Neural progenitor cell (in vitro differentiated cells): ENCODE results near the gene SIVA1. TPM values are rescaled to one million over a fixed set of nuclear protein-coding genes. Genes with fewer than 3 reads are reported as not detected.

ENCODE experiments used
- DNase-seq: peaks from one replicate; pipeline ENCODE4 v3.0.0-alpha.2; 2016; ENCODE audit warnings: low spot score
- H2AFZ ChIP-seq: fragments of 200-600 bp; sonication (generic); replicated peaks from 2 replicates; pipeline ENCODE4 v1.6.1; 2016; ENCODE audit warnings: antibody characterized with exemption
- H3F3A ChIP-seq: fragments of 200-600 bp; sonication (generic); 2 replicates; pipeline ENCODE4 v1.6.1; 2016; ENCODE audit warnings: antibody characterized with exemption, low read depth
- H3K27ac ChIP-seq: fragments of 200-600 bp; sonication (generic); 2 replicates; pipeline ENCODE4 v1.5.1; 2016; ENCODE audit warnings: mild to moderate bottlenecking
- H3K27me3 ChIP-seq: fragments of 200-600 bp; sonication (generic); 2 replicates; pipeline ENCODE4 v1.6.1; 2016; ENCODE audit warnings: mild to moderate bottlenecking, moderate library complexity
- H3K36me3 ChIP-seq: fragments of 200-600 bp; sonication (generic); 2 replicates; pipeline ENCODE4 v1.5.1; 2016
- H3K4me1 ChIP-seq: fragments of 200-600 bp; sonication (generic); 2 replicates; pipeline ENCODE4 v1.6.1; 2016; ENCODE audit warnings: mixed run types
- H3K4me2 ChIP-seq: fragments of 200-600 bp; sonication (generic); 2 replicates; pipeline ENCODE4 v1.6.1; 2016
- H3K4me3 ChIP-seq: fragments of 200-600 bp; sonication (generic); 2 replicates; pipeline ENCODE4 v1.5.1; 2016
- H3K79me2 ChIP-seq: fragments of 200-600 bp; sonication (generic); 2 replicates; pipeline ENCODE4 v1.6.1; 2016; ENCODE audit warnings: low read depth
- H3K9ac ChIP-seq: fragments of 200-600 bp; sonication (generic); 2 replicates; pipeline ENCODE4 v1.6.1; 2016
- H3K9me3 ChIP-seq: fragments of 200-600 bp; sonication (generic); 2 replicates; pipeline ENCODE4 v1.5.1; 2016; ENCODE audit warnings: low read depth
- H4K20me1 ChIP-seq: fragments of 200-600 bp; sonication (generic); 2 replicates; pipeline ENCODE4 v1.6.1; 2016; ENCODE audit warnings: low read depth
- H3K27ac Mint-ChIP-seq: 3 replicates; pipeline ENCODE4 v1.8.0; 2021; ENCODE audit warnings: mixed read lengths
- H3K27me3 Mint-ChIP-seq: 2 replicates; pipeline ENCODE4 v1.8.0; 2022; ENCODE audit warnings: low read depth, mild to moderate bottlenecking, inconsistent platforms, moderate library complexity, mixed read lengths; ENCODE audit not compliant: insufficient read depth
- H3K36me3 Mint-ChIP-seq: 3 replicates; pipeline ENCODE4 v1.8.0; 2021; ENCODE audit warnings: mixed read lengths
- H3K4me1 Mint-ChIP-seq: 3 replicates; pipeline ENCODE4 v1.8.0; 2021; ENCODE audit warnings: mixed read lengths
- H3K4me3 Mint-ChIP-seq: 3 replicates; pipeline ENCODE4 v1.8.0; 2021; ENCODE audit warnings: mild to moderate bottlenecking, moderate library complexity, mixed read lengths
- H3K9me3 Mint-ChIP-seq: 3 replicates; pipeline ENCODE4 v1.8.0; 2020; ENCODE audit warnings: mixed read lengths
- EZH2 ChIP-seq: fragments of 200-600 bp; sonication (generic); IDR thresholded peaks from 2 replicates; pipeline ENCODE4 v1.6.1; 2017; ENCODE audit warnings: antibody characterized with exemption, mild to moderate bottlenecking, moderate library complexity
- EZH2phosphoT487 ChIP-seq: fragments of 200-600 bp; sonication (generic); IDR thresholded peaks from 2 replicates; pipeline ENCODE4 v1.6.1; 2017; ENCODE audit warnings: antibody characterized with exemption
- total RNA-seq: library from RNA; depleted of rRNA; stranded (reverse); fragments of >200 nt; gene quantifications from 2 replicates; pipeline ENCODE4 v1.2.3, GENCODE V29; 2015; ENCODE audit warnings: low replicate concordance
- TF ChIP-seq, protein P1 (sequence below): fragments of 200-600 bp; sonication (generic); IDR thresholded peaks from 2 replicates; pipeline ENCODE4 v1.5.1; 2017; ENCODE audit warnings: antibody characterized with exemption, mild to moderate bottlenecking

SIVA1 gene
- total RNA-seq, 1 donor from 2014 or later: 139 TPM

DNA sequence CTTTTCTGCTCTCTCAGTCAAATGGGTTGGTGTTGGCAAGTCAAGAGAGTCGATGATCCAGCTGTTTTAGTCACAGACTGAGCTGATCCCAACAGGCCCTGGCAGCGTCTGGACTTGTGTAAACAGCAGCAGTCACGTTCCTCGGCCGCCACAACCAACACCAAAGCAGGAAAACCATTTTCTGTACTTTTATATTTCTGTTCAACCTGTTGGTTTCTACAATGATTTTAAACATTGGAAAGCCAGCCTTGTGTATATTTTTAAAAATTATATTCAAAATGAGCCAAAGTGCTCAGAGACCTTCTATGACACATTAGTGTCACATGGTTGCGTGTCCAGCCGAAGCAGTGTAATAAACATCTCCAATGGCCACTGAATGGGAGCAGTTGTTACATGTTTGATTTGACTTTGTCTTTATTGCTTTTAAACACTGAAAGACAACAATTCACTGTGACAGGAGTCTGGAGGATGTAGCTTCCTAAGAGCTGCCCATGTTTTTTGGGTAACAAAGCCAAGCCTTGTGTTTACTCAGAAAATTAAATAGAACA lies 5.9 kb upstream of the SIVA1 start:
- no peak overlapping the region for H2AFZ ChIP-seq

DNA sequence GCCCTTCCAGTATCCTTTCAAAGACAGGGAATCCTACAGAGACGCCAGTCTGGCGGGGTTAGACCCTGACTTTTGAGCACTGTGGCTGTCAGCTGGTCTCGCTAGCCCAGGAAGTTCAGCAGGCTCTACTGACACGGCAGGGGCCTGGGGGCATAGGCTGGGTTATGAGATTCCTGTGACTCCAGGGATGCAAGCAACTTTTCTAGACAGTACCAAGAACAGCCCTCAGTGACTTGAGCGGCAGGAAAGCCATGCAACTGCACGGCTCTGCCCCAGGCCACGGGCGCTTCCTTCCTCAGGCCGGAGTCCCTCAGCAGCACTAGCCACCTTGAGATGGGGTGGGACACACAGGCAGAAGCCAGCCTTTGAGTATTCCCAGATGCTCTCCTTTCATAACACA lies 5.1 kb upstream of the SIVA1 start:
- no peak for DNase-seq
- no peak overlapping the region for H3K9ac ChIP-seq
- H3F3A ChIP-seq: peaks cover 21% of the 10 kb centered on the region
- H3K27me3 ChIP-seq: no peaks in the 10 kb centered on the region
- no peak overlapping the region for H3K27ac ChIP-seq
- peaks cover 7% of the 10 kb centered on the region for H3K36me3 Mint-ChIP-seq
- TF ChIP-seq, protein P1, sequence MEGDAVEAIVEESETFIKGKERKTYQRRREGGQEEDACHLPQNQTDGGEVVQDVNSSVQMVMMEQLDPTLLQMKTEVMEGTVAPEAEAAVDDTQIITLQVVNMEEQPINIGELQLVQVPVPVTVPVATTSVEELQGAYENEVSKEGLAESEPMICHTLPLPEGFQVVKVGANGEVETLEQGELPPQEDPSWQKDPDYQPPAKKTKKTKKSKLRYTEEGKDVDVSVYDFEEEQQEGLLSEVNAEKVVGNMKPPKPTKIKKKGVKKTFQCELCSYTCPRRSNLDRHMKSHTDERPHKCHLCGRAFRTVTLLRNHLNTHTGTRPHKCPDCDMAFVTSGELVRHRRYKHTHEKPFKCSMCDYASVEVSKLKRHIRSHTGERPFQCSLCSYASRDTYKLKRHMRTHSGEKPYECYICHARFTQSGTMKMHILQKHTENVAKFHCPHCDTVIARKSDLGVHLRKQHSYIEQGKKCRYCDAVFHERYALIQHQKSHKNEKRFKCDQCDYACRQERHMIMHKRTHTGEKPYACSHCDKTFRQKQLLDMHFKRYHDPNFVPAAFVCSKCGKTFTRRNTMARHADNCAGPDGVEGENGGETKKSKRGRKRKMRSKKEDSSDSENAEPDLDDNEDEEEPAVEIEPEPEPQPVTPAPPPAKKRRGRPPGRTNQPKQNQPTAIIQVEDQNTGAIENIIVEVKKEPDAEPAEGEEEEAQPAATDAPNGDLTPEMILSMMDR: no peak
- no peak for TF ChIP-seq EZH2phosphoT487
- TF ChIP-seq EZH2: no peak
- no peaks in the 10 kb centered on the region for H3K36me3 ChIP-seq
- H3K4me2 ChIP-seq: peak overlapping the region; percentile 10
- H3K9me3 ChIP-seq: no peaks in the 10 kb centered on the region
- peaks cover 41% of the 10 kb centered on the region for H3K4me1 Mint-ChIP-seq
- peaks cover 8% of the 10 kb centered on the region for H3K4me1 ChIP-seq
- no peaks in the 10 kb centered on the region for H4K20me1 ChIP-seq
- no peak overlapping the region for H3K4me3 Mint-ChIP-seq
- no peak overlapping the region for H3K4me3 ChIP-seq
- peaks cover 9% of the 10 kb centered on the region for H3K9me3 Mint-ChIP-seq
- H3K27ac Mint-ChIP-seq: no peak overlapping the region
- H3K79me2 ChIP-seq: no peaks in the 10 kb centered on the region
- H3K27me3 Mint-ChIP-seq: peaks cover 10% of the 10 kb centered on the region
- H2AFZ ChIP-seq: no peak overlapping the region

More for the DNA sequence above, 5.9 kb upstream of the SIVA1 start:
- peaks cover 5% of the 10 kb centered on the region for H3K4me1 ChIP-seq
- H4K20me1 ChIP-seq: no peaks in the 10 kb centered on the region
- H3K27ac Mint-ChIP-seq: no peak overlapping the region
- peaks cover 8% of the 10 kb centered on the region for H3K27me3 Mint-ChIP-seq
- peaks cover 17% of the 10 kb centered on the region for H3F3A ChIP-seq
- peaks cover 7% of the 10 kb centered on the region for H3K9me3 Mint-ChIP-seq
- no peak for DNase-seq
- H3K36me3 ChIP-seq: no peaks in the 10 kb centered on the region
- no peaks in the 10 kb centered on the region for H3K79me2 ChIP-seq
- H3K36me3 Mint-ChIP-seq: peaks cover 7% of the 10 kb centered on the region
- H3K4me3 Mint-ChIP-seq: no peak overlapping the region
- no peaks in the 10 kb centered on the region for H3K9me3 ChIP-seq
- no peak overlapping the region for H3K4me2 ChIP-seq
- H3K4me1 Mint-ChIP-seq: peaks cover 40% of the 10 kb centered on the region
- H3K9ac ChIP-seq: no peak overlapping the region
- TF ChIP-seq EZH2 (no peak), EZH2phosphoT487 (no peak)
- TF ChIP-seq, protein P1: no peak
- H3K4me3 ChIP-seq: no peak overlapping the region
- no peaks in the 10 kb centered on the region for H3K27me3 ChIP-seq
- no peak overlapping the region for H3K27ac ChIP-seq

DNA sequence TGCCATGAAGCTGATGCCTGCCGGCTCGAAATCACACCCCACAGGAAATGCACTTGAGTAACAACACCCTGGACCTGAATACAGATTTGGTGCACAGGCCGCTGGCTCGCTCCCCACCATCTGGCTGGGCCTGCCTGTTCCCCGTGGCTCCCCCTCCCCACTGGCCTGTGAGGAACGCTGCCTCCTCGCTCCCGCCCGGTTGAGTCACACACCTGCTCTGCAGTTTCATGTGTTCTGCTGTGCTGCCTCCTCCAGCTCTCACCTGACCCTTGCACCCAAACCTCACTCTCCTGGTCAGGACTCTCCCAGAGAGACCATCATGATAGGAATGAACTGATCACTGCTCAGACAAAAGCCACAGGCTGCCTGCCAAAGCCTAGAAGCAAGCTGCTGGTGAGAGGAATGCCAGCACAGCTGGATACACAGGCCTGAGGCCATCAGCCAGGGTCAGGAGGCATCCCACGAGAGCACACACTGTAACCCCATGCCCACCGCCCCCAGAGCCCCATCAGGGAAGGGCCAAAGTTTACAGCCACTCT lies 3.8 kb upstream of the SIVA1 start:
- Histone ChIP-seq H3F3A (peaks cover 21% of the 10 kb centered on the region), H3K27ac (no peak overlapping the region), H3K9ac (no peak overlapping the region), H3K4me2 (no peak overlapping the region), H2AFZ (no peak overlapping the region), H3K36me3 (no peaks in the 10 kb centered on the region), H3K4me3 (no peak overlapping the region), H3K27me3 (no peaks in the 10 kb centered on the region), H3K79me2 (peaks cover 12% of the 10 kb centered on the region), H3K4me1 (peaks cover 11% of the 10 kb centered on the region), H3K9me3 (no peaks in the 10 kb centered on the region), H4K20me1 (peaks cover 11% of the 10 kb centered on the region)
- no peak overlapping the region for H3K4me3 Mint-ChIP-seq
- TF ChIP-seq EZH2 (no peak), EZH2phosphoT487 (no peak)
- TF ChIP-seq, protein P1: no peak
- H3K27ac Mint-ChIP-seq: peak overlapping the region; percentile 70
- H3K27me3 Mint-ChIP-seq: peaks cover 8% of the 10 kb centered on the region
- peaks cover 37% of the 10 kb centered on the region for H3K4me1 Mint-ChIP-seq
- peak; percentile 42 for DNase-seq
- peaks cover 4% of the 10 kb centered on the region for H3K36me3 Mint-ChIP-seq
- peaks cover 9% of the 10 kb centered on the region for H3K9me3 Mint-ChIP-seq
